ENCODE measurements around the gene OIP5. TPM values are rescaled to one million over a fixed set of nuclear protein-coding genes. Genes with fewer than 3 reads are reported as not detected.

OIP5 gene
- total RNA-seq, 2 donors from 2014 or later: not detected

DNA sequence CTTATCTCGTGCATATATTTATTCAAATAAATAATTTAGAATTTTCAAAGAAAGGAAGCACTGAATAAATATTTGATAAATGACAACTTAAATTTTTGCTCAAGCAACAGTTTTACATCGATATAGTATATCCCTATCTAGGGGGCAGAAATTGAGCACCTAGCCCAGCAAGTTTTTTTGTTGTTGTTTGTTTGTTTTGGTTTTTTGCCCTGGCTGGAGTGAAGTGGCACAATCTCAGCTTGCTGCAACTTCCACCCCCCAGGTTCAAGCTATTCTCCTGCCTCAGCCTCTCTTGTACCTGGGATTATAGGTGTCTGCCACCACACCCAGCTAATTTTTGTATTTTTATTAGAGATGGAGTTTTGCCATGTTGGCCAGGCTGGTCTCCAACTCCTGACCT is 42.4 kb downstream of the OIP5 start:
- no peak for DNase-seq
- peaks cover 0 to 14% of the 10 kb centered on the region in 2 donors for H3K36me3 ChIP-seq (replicated peaks in 1 of 2; ENCODE audit: insufficient read depth in 1 of 2, low read depth in 2 of 2)
- H3K4me3 ChIP-seq: no peak overlapping the region
- intact Hi-C loops (cut with DNase I): no loop called here
- no peak for TF ChIP-seq POLR2A (IDR thresholded peaks at IDR 0.05)
- TF ChIP-seq, protein P1, sequence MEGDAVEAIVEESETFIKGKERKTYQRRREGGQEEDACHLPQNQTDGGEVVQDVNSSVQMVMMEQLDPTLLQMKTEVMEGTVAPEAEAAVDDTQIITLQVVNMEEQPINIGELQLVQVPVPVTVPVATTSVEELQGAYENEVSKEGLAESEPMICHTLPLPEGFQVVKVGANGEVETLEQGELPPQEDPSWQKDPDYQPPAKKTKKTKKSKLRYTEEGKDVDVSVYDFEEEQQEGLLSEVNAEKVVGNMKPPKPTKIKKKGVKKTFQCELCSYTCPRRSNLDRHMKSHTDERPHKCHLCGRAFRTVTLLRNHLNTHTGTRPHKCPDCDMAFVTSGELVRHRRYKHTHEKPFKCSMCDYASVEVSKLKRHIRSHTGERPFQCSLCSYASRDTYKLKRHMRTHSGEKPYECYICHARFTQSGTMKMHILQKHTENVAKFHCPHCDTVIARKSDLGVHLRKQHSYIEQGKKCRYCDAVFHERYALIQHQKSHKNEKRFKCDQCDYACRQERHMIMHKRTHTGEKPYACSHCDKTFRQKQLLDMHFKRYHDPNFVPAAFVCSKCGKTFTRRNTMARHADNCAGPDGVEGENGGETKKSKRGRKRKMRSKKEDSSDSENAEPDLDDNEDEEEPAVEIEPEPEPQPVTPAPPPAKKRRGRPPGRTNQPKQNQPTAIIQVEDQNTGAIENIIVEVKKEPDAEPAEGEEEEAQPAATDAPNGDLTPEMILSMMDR (IDR thresholded peaks at IDR 0.05): no peak
- WGBS, 2 donors: 32 to 39% methylated on average over 2 of the region's 2 CpGs
- no peaks in the 10 kb centered on the region for H3K27me3 ChIP-seq
- no peak overlapping the region for H3K27ac ChIP-seq
- H3K9me3 ChIP-seq: no peaks in the 10 kb centered on the region
- peaks cover 25% of the 10 kb centered on the region for H3K4me1 ChIP-seq
- no peak for ATAC-seq

GRCh38 chr15:41288464-41288863 is 43.9 kb downstream of the OIP5 start:
- Histone ChIP-seq H3K27me3 (no peaks in the 10 kb centered on the region), H3K4me3 (no peak overlapping the region), H3K4me1 (peaks cover 26% of the 10 kb centered on the region), H3K36me3 (replicated peaks in 1 of 2; ENCODE audit: insufficient read depth in 1 of 2, low read depth in 2 of 2) (peaks cover 0 to 14% of the 10 kb centered on the region in 2 donors), H3K27ac (no peak overlapping the region), H3K9me3 (no peaks in the 10 kb centered on the region)
- ATAC-seq: no peak
- intact Hi-C loops (cut with DNase I): no loop called here
- WGBS, 2 donors: 92 to 95% methylated on average over 1 of the region's 1 CpG
- no peak for TF ChIP-seq POLR2A (IDR thresholded peaks at IDR 0.05)
- TF ChIP-seq, protein P1 (IDR thresholded peaks at IDR 0.05): no peak
- no peak for DNase-seq

GRCh38 chr15:41286665-41287333 is 45.6 kb downstream of the OIP5 start:
- WGBS, 2 donors: 90 to 99% methylated on average over 6 of the region's 6 CpGs
- intact Hi-C loops (cut with DNase I): no loop called here

DNA sequence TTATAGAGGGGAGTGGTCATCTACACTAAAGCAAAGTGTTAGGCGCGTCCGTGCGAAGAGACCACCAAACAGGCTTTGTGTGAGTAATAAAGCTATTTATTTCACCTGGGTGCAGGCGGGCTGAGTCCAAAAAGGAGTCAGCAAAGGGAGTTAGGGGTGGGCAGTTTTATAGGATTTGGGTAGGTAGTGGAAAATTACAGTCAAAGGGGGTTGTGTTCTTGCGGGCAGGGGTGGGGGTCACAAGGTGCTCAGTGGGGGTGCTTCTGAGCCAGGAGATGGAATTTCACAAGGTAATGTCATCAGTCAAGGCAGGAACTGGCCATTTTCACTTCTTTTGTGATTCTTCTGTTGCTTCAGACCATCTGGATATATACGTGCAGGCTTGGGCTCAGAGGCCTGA is 47.1 kb downstream of the OIP5 start:
- Histone ChIP-seq H3K36me3 (replicated peaks in 1 of 2; ENCODE audit: insufficient read depth in 1 of 2, low read depth in 2 of 2) (peaks cover 0 to 14% of the 10 kb centered on the region in 2 donors), H3K4me3 (no peak overlapping the region), H3K9me3 (no peaks in the 10 kb centered on the region), H3K27ac (peak overlapping the region in 3 of 4 donors; percentile 92 to 99 (median 96)), H3K4me1 (peaks cover 30% of the 10 kb centered on the region), H3K27me3 (no peaks in the 10 kb centered on the region)
- DNase-seq (no peak), ATAC-seq (no peak)
- intact Hi-C loops (cut with DNase I): no loop called here
- TF ChIP-seq, protein P1 (IDR thresholded peaks at IDR 0.05): no peak
- no peak for TF ChIP-seq POLR2A (IDR thresholded peaks at IDR 0.05)
- 44 to 57% methylated on average over 7 of the region's 7 CpGs for WGBS, 2 donors

More at GRCh38 chr15:41286665-41287333, 45.6 kb downstream of the OIP5 start:
- H3K9me3 ChIP-seq: no peaks in the 10 kb centered on the region
- TF ChIP-seq, protein P1 (IDR thresholded peaks at IDR 0.05): no peak
- TF ChIP-seq POLR2A (IDR thresholded peaks at IDR 0.05): no peak
- no peak for ATAC-seq
- H3K27ac ChIP-seq: no peak overlapping the region
- peaks cover 30% of the 10 kb centered on the region for H3K4me1 ChIP-seq
- H3K36me3 ChIP-seq (replicated peaks in 1 of 2; ENCODE audit: insufficient read depth in 1 of 2, low read depth in 2 of 2): peaks cover 0 to 14% of the 10 kb centered on the region in 2 donors
- H3K27me3 ChIP-seq: no peaks in the 10 kb centered on the region
- no peak for DNase-seq
- H3K4me3 ChIP-seq: no peak overlapping the region

Data from body of pancreas (tissue), 4 donors.